Muscle of back (tissue), 13 donors: ENCODE data around the gene ANKS3. TPM values are rescaled to one million over a fixed set of nuclear protein-coding genes. Genes with fewer than 3 reads are reported as not detected.

ENCODE experiments used
- DNase-seq, 3 donors: peaks; one replicate each; pipeline versions ENCODE4 v3.0.0 to v3.0.0-alpha.2; 2013
- long read RNA-seq, 9 donors: transcript quantifications; one replicate each; lab custom pipeline, GENCODE V29; 2026
- polyA plus RNA-seq, 10 donors: library from polyadenylated mRNA; unstranded; fragments of 120-200 nt; gene quantifications; one replicate each; pipeline ENCODE4 v1.2.1, GENCODE V29; 2013; ENCODE audit not compliant: insufficient read length in 10 of 10

Gene ANKS3
- 10 to 100 TPM in 9 of 10 donors, 1 to 10 TPM in 1; 9.7 to 22.3 (median 13.8) TPM for polyA plus RNA-seq
- long read RNA-seq, donor 1, partial matches to known transcripts, result 0 of 1 reads
- long read RNA-seq, donor 1, other reads (novel, unspliced or antisense), result 0 of 1 reads
- long read RNA-seq, donor 2, partial matches to known transcripts, result 0 of 1 reads
- long read RNA-seq, donor 2, other reads (novel, unspliced or antisense), result 0 of 1 reads
- long read RNA-seq, donor 3, result 0 reads
- long read RNA-seq, donor 4, partial matches to known transcripts, result 0 of 1 reads
- long read RNA-seq, donor 4, other reads (novel, unspliced or antisense), result 0 of 1 reads
- long read RNA-seq, donor 5, partial matches to known transcripts, result 0 of 3 reads
- long read RNA-seq, donor 5, other reads (novel, unspliced or antisense), result 0 of 3 reads
- long read RNA-seq, donor 6, result 0 reads
- long read RNA-seq, donor 7, result 0 reads
- long read RNA-seq, donor 8, partial matches to known transcripts, result 0 of 1 reads
- long read RNA-seq, donor 8, other reads (novel, unspliced or antisense), result 0 of 1 reads
- long read RNA-seq, donor 9, result 0 reads

- peak; percentile 95 to 98 (median 96) for DNase-seq
Measured at GRCh38 chr16:4734063-4734729, at the start of gene ANKS3, which contains the start of gene DNAAF8. TSS of gene ANKS3 (minus strand) at chr16:4734271. CDS start at chr16:4730149, 4,122 bp downstream. TSS of gene DNAAF8 (plus strand) at chr16:4734537. CDS start at chr16:4736515, 1,978 bp downstream.

GRCh38 chr16:4783251-4783950 is 49.3 kb upstream of the ANKS3 start:
- no peak for DNase-seq

GRCh38 chr16:4780235-4780634 is 46.2 kb upstream of the ANKS3 start:
- DNase-seq, result no peak

GRCh38 chr16:4778050-4778392 is 44.0 kb upstream of the ANKS3 start:
- no peak for DNase-seq

- no peak for DNase-seq
Measured at GRCh38 chr16:4777339-4778049, 43.4 kb upstream of the ANKS3 start.

GRCh38 chr16:4776141-4776705 is 42.2 kb upstream of the ANKS3 start:
- DNase-seq, result no peak

GRCh38 chr16:4775005-4775404 is 40.9 kb upstream of the ANKS3 start:
- no peak for DNase-seq

GRCh38 chr16:4772351-4772750 is 38.3 kb upstream of the ANKS3 start:
- no peak for DNase-seq

GRCh38 chr16:4771646-4772045 is 37.6 kb upstream of the ANKS3 start:
- DNase-seq, result no peak

GRCh38 chr16:4769306-4769638 is 35.2 kb upstream of the ANKS3 start:
- DNase-seq, result no peak

GRCh38 chr16:4768549-4769305 is 34.7 kb upstream of the ANKS3 start:
- DNase-seq, result peak; percentile 96 to 99 (median 97)

- DNase-seq, result peak in 1 of 3 donors; percentile 24
Measured at GRCh38 chr16:4767872-4768548, 33.9 kb upstream of the ANKS3 start.

- DNase-seq, result peak; percentile 96 to 99 (median 97)
Measured at GRCh38 chr16:4766875-4767628, 33.0 kb upstream of the ANKS3 start, which contains the start of gene ZNF500. TSS of gene ZNF500 (minus strand) at chr16:4767162. CDS start at chr16:4765978, 1,184 bp downstream.

- DNase-seq, result no peak
Measured at GRCh38 chr16:4765511-4766474, 31.7 kb upstream of the ANKS3 start.

GRCh38 chr16:4763791-4764190 is 29.7 kb upstream of the ANKS3 start:
- no peak for DNase-seq

GRCh38 chr16:4762205-4762604 is 28.1 kb upstream of the ANKS3 start:
- no peak for DNase-seq

- DNase-seq, result no peak
Measured at GRCh38 chr16:4760221-4760910, 26.3 kb upstream of the ANKS3 start.
